GM04503 (cell line): ENCODE measurements around the gene CSNK2A2.

Source experiments
- DNase-seq: peaks from one replicate; pipeline ENCODE4 v3.0.0-alpha.2; 2012; ENCODE audit warnings: low read depth

Gene CSNK2A2

DNA sequence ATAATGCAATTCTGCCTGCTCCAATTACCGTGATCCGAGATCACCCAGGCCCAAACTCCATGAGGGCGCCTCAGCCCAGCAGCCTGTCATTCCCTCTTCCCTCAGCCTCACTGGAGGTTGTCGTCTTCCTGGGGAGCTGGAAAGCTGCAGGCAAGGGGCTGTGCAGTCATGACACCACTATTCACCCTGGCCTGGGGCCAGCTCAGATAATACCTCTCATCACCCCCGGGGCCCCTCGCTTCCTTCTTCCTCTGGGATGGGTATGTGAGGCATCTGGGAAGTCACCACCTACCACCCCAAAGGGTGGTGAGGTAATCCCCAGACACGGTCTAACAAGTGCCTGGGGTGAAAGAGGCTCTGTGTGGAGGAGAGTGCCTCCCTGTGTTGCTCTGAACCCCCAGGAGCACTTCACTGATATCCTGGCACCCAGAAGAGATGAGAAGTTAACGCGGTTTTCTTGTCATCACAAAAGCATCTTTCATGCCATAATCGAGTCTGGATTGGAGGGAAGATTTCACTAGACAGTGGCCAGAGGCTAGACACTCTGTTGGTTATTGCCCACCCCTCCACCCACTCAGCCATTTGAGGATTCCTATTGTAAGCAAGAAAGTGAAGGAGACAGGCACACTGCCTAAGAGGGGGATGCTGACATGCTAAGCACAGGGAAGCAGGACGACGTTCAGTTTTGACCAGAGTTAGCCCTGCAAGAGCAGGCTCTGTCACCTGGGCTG lies 87.2 kb downstream of the CSNK2A2 start:
- DNase-seq: no peak

DNA sequence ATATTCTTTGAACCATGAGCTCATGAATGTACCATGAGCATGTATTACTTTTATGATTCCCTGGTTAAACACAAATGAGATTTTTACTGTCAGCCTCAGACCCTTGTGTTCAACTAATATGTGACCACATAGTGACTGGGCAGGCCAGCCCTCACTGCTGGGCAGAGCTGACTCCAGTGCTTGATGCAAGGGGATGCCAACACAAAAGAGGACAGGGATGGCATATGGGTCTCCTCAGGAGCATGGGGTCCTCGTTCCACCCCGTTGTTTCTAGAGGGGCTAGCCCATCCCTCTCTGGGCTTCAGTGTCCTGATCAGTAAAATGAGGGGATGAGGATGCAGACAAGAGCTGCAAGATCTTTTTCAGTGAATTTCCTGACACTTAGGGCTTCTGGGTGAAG lies 88.0 kb downstream of the CSNK2A2 start:
- no peak for DNase-seq

DNA sequence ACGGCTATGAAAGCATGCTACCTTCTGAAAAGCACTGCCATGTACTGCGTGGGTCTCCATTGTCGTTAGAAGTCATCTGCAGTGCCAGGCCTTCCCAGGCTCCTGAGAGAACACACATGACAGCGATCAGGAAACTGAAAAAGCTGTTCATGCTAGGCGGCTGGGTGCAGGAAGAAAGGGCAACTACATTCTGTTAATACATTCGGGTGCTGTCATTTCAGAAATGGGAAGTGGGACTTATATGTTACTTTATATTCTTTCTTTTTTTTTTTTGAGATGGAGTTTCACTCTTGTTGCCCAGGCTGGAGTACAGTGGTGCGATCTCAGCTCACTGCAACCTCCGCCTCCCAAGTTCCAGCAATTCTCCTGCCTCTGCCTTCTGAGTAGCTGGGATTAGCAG lies 88.6 kb downstream of the CSNK2A2 start:
- DNase-seq: no peak
